OCI-LY3 (cell line): Measurements from ENCODE around the gene COMMD2.

Experiments
- H2AFZ ChIP-seq: fragments of 200-600, 300-600 bp; shearing (Covaris generic); 2 replicates; pipeline ENCODE4 v1.6.0; 2014; ENCODE audit warnings: antibody characterized with exemption, low read depth, low read length
- H3K27ac ChIP-seq: fragments of 200-600, 300-600 bp; sonication (generic); 2 replicates; pipeline ENCODE4 v1.5.1; 2014; ENCODE audit warnings: mild to moderate bottlenecking, low read length, moderate library complexity, mixed read lengths
- H3K27me3 ChIP-seq: fragments of 200-600, 300-600 bp; sonication (generic); 2 replicates; pipeline ENCODE4 v1.6.1; 2014; ENCODE audit warnings: low read depth, low read length, mixed read lengths
- H3K36me3 ChIP-seq: fragments of 200-600, 300-600 bp; sonication (generic); replicated peaks from 2 replicates; pipeline ENCODE3; 2014; ENCODE audit warnings: low read depth, low read length, mixed read lengths
- H3K4me1 ChIP-seq: fragments of 300-600, 200-600 bp; sonication (generic); 2 replicates; pipeline ENCODE4 v1.6.1; 2014; ENCODE audit warnings: low read length, mixed read lengths
- H3K4me2 ChIP-seq: fragments of 200-600, 300-600 bp; sonication (generic); 2 replicates; pipeline ENCODE4 v1.6.1; 2014; ENCODE audit warnings: low read length, mixed read lengths
- H3K4me3 ChIP-seq: fragments of 300-600, 200-600 bp; sonication (generic); 2 replicates; pipeline ENCODE4 v1.5.1; 2014; ENCODE audit warnings: antibody characterized with exemption, mild to moderate bottlenecking, low read length, moderate library complexity
- H3K79me2 ChIP-seq: fragments of 300-600, 200-600 bp; shearing (Covaris generic); 2 replicates; pipeline ENCODE4 v1.6.1; 2014; ENCODE audit warnings: mild to moderate bottlenecking, low read length, mixed read lengths
- H3K9ac ChIP-seq: fragments of 300-600, 200-600 bp; shearing (Covaris generic); 2 replicates; pipeline ENCODE4 v1.6.0; 2014; ENCODE audit warnings: mild to moderate bottlenecking, low read length, moderate library complexity
- H3K9me3 ChIP-seq: fragments of 200-600, 300-600 bp; shearing (Covaris generic); 2 replicates; pipeline ENCODE4 v1.6.1; 2014; ENCODE audit warnings: low read length, mixed read lengths; ENCODE audit not compliant: insufficient read depth
- H4K20me1 ChIP-seq: fragments of 200-600, 300-600 bp; sonication (generic); 2 replicates; pipeline ENCODE4 v1.6.1; 2016; ENCODE audit warnings: low read length, mixed read lengths; ENCODE audit not compliant: insufficient read depth
- EZH2phosphoT487 ChIP-seq: fragments of 200-600 bp; shearing (Covaris generic); IDR thresholded peaks from 2 replicates; pipeline ENCODE4 v1.6.1; 2018; ENCODE audit warnings: antibody characterized with exemption, mixed run types, low read depth
- TF ChIP-seq, protein P1 (sequence below): fragments of 200-600, 300-600 bp; sonication (generic); IDR thresholded peaks from 2 replicates; pipeline ENCODE4 v1.5.1; 2014; ENCODE audit warnings: antibody characterized with exemption, low read length, low read depth

COMMD2 gene

DNA sequence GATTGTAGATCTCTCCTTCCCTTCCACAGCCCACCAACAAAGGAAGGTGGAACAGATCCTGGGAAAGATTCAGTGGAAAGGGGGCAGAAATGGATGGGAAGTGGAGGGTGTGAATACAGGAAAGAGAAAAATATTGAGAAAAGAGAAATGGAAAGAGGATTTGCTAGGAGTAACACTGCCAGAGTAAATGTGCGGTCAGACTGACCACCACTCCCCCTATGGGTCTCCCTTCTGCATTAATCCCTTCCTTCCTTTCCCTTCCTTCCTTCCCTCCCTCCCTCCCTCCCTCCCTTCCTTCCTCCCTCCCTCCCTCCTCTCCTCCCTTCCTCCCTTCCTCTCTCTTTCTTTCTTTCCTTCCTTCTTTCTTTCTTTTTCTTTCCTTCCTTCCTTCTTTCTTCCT, 12.0 kb upstream of the COMMD2 start:
- no peak overlapping the region for H3K27ac ChIP-seq
- H3K9ac ChIP-seq = no peak overlapping the region
- no peaks in the 10 kb centered on the region for H3K79me2 ChIP-seq
- H3K4me2 ChIP-seq = no peak overlapping the region
- TF ChIP-seq EZH2phosphoT487 = no peak
- TF ChIP-seq, protein P1, sequence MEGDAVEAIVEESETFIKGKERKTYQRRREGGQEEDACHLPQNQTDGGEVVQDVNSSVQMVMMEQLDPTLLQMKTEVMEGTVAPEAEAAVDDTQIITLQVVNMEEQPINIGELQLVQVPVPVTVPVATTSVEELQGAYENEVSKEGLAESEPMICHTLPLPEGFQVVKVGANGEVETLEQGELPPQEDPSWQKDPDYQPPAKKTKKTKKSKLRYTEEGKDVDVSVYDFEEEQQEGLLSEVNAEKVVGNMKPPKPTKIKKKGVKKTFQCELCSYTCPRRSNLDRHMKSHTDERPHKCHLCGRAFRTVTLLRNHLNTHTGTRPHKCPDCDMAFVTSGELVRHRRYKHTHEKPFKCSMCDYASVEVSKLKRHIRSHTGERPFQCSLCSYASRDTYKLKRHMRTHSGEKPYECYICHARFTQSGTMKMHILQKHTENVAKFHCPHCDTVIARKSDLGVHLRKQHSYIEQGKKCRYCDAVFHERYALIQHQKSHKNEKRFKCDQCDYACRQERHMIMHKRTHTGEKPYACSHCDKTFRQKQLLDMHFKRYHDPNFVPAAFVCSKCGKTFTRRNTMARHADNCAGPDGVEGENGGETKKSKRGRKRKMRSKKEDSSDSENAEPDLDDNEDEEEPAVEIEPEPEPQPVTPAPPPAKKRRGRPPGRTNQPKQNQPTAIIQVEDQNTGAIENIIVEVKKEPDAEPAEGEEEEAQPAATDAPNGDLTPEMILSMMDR = no peak
- no peak overlapping the region for H3K4me3 ChIP-seq
- H3K9me3 ChIP-seq = no peaks in the 10 kb centered on the region
- no peaks in the 10 kb centered on the region for H3K4me1 ChIP-seq
- H2AFZ ChIP-seq = no peak overlapping the region
- H4K20me1 ChIP-seq = no peaks in the 10 kb centered on the region
- H3K36me3 ChIP-seq = no peaks in the 10 kb centered on the region
- H3K27me3 ChIP-seq = peaks cover 44% of the 10 kb centered on the region

DNA sequence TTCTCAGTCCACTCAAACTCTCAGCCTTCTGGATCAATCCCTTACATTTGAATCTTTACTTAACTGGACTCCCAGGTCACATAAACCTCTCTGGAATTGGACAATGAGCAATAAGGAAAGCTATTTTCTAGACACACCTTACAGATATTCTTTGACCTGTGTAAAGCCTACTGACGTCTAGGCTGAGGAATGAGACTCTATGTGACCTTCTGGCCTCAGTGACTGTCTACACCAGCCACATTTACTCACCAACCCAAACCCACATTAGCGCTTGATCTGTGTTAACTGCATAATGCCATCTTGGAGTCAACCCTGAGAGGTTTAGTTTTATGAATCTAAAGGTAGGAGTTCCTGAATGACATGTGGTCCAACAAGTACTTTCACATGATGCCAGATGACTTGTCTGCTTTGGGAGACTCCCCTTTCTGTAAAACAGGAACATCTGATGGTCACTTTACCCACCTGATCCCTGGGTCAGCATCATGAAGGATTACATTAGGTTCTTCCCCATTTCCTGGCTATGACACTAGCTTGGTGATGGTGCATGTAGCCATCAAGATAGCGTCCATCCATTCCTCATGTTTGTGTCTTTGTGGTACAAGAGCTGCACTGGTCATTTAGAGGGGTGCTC, 11.4 kb upstream of the COMMD2 start:
- TF ChIP-seq, protein P1 = no peak
- TF ChIP-seq EZH2phosphoT487 = no peak
- Histone ChIP-seq H3K27ac (no peak overlapping the region), H3K4me2 (no peak overlapping the region), H4K20me1 (no peaks in the 10 kb centered on the region), H2AFZ (no peak overlapping the region), H3K79me2 (no peaks in the 10 kb centered on the region), H3K9me3 (no peaks in the 10 kb centered on the region), H3K4me3 (no peak overlapping the region), H3K9ac (no peak overlapping the region), H3K36me3 (no peaks in the 10 kb centered on the region), H3K4me1 (no peaks in the 10 kb centered on the region), H3K27me3 (peaks cover 42% of the 10 kb centered on the region)

DNA sequence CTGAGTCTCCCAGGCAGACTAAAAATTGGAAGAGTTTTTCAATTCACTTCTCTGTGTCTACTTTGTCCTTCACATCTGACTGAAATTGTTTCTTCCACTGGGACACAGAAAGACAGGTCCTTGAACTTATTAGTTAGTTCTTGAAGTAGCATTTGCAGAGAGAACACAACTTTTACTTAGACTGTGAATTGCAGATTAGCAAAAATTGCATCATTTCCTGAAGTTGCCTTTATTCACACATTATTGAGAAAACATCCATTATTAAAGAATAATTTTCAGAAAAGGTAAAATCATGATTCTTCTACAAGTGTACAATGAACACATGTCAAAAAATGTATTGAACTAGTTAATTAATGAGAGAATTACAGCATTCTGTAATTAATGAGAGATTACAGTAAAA, 1.4 kb upstream of the COMMD2 start:
- H3K9ac ChIP-seq = no peak overlapping the region
- H3K4me2 ChIP-seq = no peak overlapping the region
- no peak for TF ChIP-seq EZH2phosphoT487
- TF ChIP-seq, protein P1 = no peak
- H4K20me1 ChIP-seq = no peaks in the 10 kb centered on the region
- no peak overlapping the region for H3K4me3 ChIP-seq
- H3K27ac ChIP-seq = no peak overlapping the region
- H3K4me1 ChIP-seq = peaks cover 10% of the 10 kb centered on the region
- H3K9me3 ChIP-seq = no peaks in the 10 kb centered on the region
- H3K27me3 ChIP-seq = no peaks in the 10 kb centered on the region
- H2AFZ ChIP-seq = peak overlapping the region; percentile 100
- H3K79me2 ChIP-seq = peaks cover 10% of the 10 kb centered on the region
- H3K36me3 ChIP-seq = no peaks in the 10 kb centered on the region

DNA sequence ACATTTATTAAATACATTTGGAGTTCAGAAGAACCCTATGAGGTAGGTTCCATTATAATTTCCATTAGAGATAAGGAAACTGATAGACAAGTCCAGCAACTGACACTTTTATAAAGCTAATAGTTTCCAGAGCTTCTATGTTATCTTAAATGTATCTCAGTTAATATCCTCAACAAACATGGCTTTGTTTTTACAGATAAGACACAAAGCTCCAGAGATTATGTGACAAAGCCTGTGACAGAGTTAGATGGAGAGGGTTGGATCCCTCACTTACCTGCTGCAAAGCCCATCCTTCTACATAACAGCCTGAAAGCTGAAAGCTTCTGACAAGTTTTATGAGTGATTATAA, 473 bp upstream of the COMMD2 start:
- no peaks in the 10 kb centered on the region for H3K9me3 ChIP-seq
- peak overlapping the region; percentile 100 for H2AFZ ChIP-seq
- no peaks in the 10 kb centered on the region for H4K20me1 ChIP-seq
- H3K36me3 ChIP-seq = no peaks in the 10 kb centered on the region
- no peak for TF ChIP-seq EZH2phosphoT487
- peak overlapping the region; percentile 16; the same call in 1 of the 2 replicates for H3K27ac ChIP-seq
- H3K4me2 ChIP-seq = peak overlapping the region; percentile 89
- H3K4me1 ChIP-seq = peaks cover 10% of the 10 kb centered on the region
- H3K79me2 ChIP-seq = peaks cover 10% of the 10 kb centered on the region
- H3K27me3 ChIP-seq = no peaks in the 10 kb centered on the region
- H3K9ac ChIP-seq = peak overlapping the region; percentile 78
- H3K4me3 ChIP-seq = peak overlapping the region; percentile 96

DNA sequence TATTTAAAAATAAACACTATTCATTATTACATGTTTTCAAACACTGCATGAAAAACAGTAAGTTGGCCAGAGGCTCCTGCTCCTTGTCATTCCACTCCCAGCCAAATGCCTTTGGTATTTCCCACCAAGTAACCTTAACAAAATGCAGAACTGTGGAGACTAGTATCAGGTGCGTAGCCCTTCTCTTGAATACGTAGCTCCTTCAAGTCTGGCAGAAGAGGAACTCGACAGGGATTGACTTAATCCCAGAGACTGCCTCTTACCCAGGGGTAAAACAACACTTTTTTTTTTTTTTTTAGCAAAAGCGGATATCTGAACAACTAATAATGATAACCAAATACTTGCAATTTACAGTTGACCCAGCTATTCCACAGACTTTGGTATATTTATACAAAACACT, 738 bp downstream of the COMMD2 start:
- Histone ChIP-seq H3K4me1 (peaks cover 10% of the 10 kb centered on the region), H3K27me3 (no peaks in the 10 kb centered on the region), H3K4me2 (peak overlapping the region; percentile 89), H3K9ac (peak overlapping the region; percentile 78), H2AFZ (peak overlapping the region; percentile 100; the same call in 1 of the 2 replicates), H3K36me3 (peaks cover 7% of the 10 kb centered on the region), H3K9me3 (no peaks in the 10 kb centered on the region), H3K4me3 (peak overlapping the region; percentile 96), H3K27ac (no peak overlapping the region), H4K20me1 (no peaks in the 10 kb centered on the region), H3K79me2 (peaks cover 10% of the 10 kb centered on the region)
- TF ChIP-seq EZH2phosphoT487 = no peak
- TF ChIP-seq, protein P1 = no peak
